Endometrial microvascular endothelial cells (primary cell): ENCODE measurements around the gene LMO3. TPM values are rescaled to one million over a fixed set of nuclear protein-coding genes. Genes with fewer than 3 reads are reported as not detected.

ENCODE experiments used
- in situ Hi-C: cut with HindIII; loops from 2 replicates; pipeline ENCODE4 v1.10.0; 2017; ENCODE audit warnings: low sequenced_read_pairs, low pct_unique_long_range_greater_than_20kb; ENCODE audit errors: inconsistent ontology term
- total RNA-seq: library from RNA; depleted of rRNA; stranded (reverse); fragments of >200 nt; gene quantifications from one replicate; pipeline ENCODE4 v1.2.3, GENCODE V29; 2015; ENCODE audit errors: inconsistent ontology term

The LMO3 gene
- total RNA-seq, 1 donor from 2014 or later, result not detected

GRCh38 chr12:16603260-16603915 is 2.6 kb downstream of the LMO3 start:
- in situ Hi-C loops, result no loop called here

- in situ Hi-C loops, result no loop called here
These were observed 3.5 kb downstream of the LMO3 start for GRCh38 chr12:16602412-16602811.

- in situ Hi-C loops, result no loop called here
These were observed 5.4 kb downstream of the LMO3 start for GRCh38 chr12:16600525-16600924.

GRCh38 chr12:16599081-16599480 is 6.9 kb downstream of the LMO3 start:
- in situ Hi-C loops, result no loop called here

- in situ Hi-C loops, result no loop called here
These were observed 11.2 kb downstream of the LMO3 start for GRCh38 chr12:16594797-16595196.

GRCh38 chr12:16593546-16593945 is 12.4 kb downstream of the LMO3 start:
- in situ Hi-C loops, result no loop called here

- in situ Hi-C loops, result no loop called here
These were observed 15.3 kb downstream of the LMO3 start for GRCh38 chr12:16590645-16591044.

- in situ Hi-C loops, result no loop called here
These were observed 17.1 kb downstream of the LMO3 start for GRCh38 chr12:16588812-16589211.

- in situ Hi-C loops, result no loop called here
These were observed 18.4 kb downstream of the LMO3 start for GRCh38 chr12:16587514-16587913.

- in situ Hi-C loops, result no loop called here
These were observed 18.9 kb downstream of the LMO3 start for GRCh38 chr12:16587110-16587453.

- in situ Hi-C loops, result no loop called here
These were observed 19.4 kb downstream of the LMO3 start for GRCh38 chr12:16586350-16587109.

GRCh38 chr12:16585781-16586180 is 20.2 kb downstream of the LMO3 start:
- in situ Hi-C loops, result no loop called here

- in situ Hi-C loops, result no loop called here
These were observed 21.8 kb downstream of the LMO3 start for GRCh38 chr12:16583969-16584745.

GRCh38 chr12:16581416-16581815 is 24.5 kb downstream of the LMO3 start:
- in situ Hi-C loops, result no loop called here

GRCh38 chr12:16579041-16579440 is 26.9 kb downstream of the LMO3 start:
- in situ Hi-C loops, result no loop called here

GRCh38 chr12:16573398-16574077 is 32.4 kb downstream of the LMO3 start:
- in situ Hi-C loops, result no loop called here

GRCh38 chr12:16568873-16569272 is 37.1 kb downstream of the LMO3 start:
- in situ Hi-C loops, result no loop called here

- in situ Hi-C loops, result no loop called here
These were observed 41.3 kb downstream of the LMO3 start for GRCh38 chr12:16564675-16565074.

GRCh38 chr12:16563504-16563903 is 42.5 kb downstream of the LMO3 start:
- in situ Hi-C loops, result no loop called here
